IMR-90 (cell line): ENCODE data around the gene ARHGEF10L. TPM values are rescaled to one million over a fixed set of nuclear protein-coding genes. Genes with fewer than 3 reads are reported as not detected.

Experiments used
- ATAC-seq: fragments of 200-7000 bp; cut with Tn5 transposase; 2 replicates; pipeline ENCODE4 v1.9.1; 2020; ENCODE audit warnings: low read depth, mild to moderate bottlenecking, moderate library complexity
- BruUV-seq: library from RNA; stranded (reverse); fragments of 400-500 nt; replicated peaks from 2 replicates; lab custom pipeline; 2021; lab: Mats Ljungman, UMichigan
- CTCF ChIA-PET: fragments of 300-600 bp; formaldehyde crosslinking; extraction: SDS; loops from one replicate; lab custom pipeline; 2021; ENCODE audit warnings: antibody characterized with exemption; lab: Yijun Ruan, JAX
- POLR2A ChIA-PET: fragments of 300-600 bp; sonication (Branson Sonifier 250); formaldehyde crosslinking; loops from one replicate; lab custom pipeline; 2022; ENCODE audit warnings: antibody characterized with exemption; ENCODE audit not compliant: unreplicated experiment; lab: Charles Lee
- DNase-seq: peaks from one replicate; pipeline ENCODE4 v3.0.0; 2013
- H2AFZ ChIP-seq: replicated peaks from 2 replicates; pipeline ENCODE3; 2013; ENCODE audit warnings: low read length, mild to moderate bottlenecking; ENCODE audit not compliant: poor library complexity
- H2AK5ac ChIP-seq: 2 replicates; pipeline ENCODE4 v1.6.1; 2013; ENCODE audit warnings: low read depth, low read length, inconsistent platforms
- H2AK9ac ChIP-seq: replicated peaks from 2 replicates; pipeline ENCODE3; 2013; ENCODE audit warnings: mild to moderate bottlenecking, low read depth, low read length, moderate library complexity; ENCODE audit not compliant: poor library complexity
- H2BK120ac ChIP-seq: 2 replicates; pipeline ENCODE4 v1.6.1; 2013; ENCODE audit warnings: low read depth, low read length, inconsistent platforms
- H2BK15ac ChIP-seq: 3 replicates; pipeline ENCODE4 v1.6.1; 2013; ENCODE audit warnings: low read depth, low read length, inconsistent platforms
- H2BK20ac ChIP-seq: 2 replicates; pipeline ENCODE4 v1.6.1; 2013; ENCODE audit warnings: low read depth, mild to moderate bottlenecking, inconsistent platforms, low read length, moderate library complexity
- H2BK5ac ChIP-seq: 2 replicates; pipeline ENCODE4 v1.6.1; 2013; ENCODE audit warnings: mild to moderate bottlenecking, low read depth, low read length, inconsistent platforms; ENCODE audit not compliant: poor library complexity, severe bottlenecking
- H3K14ac ChIP-seq: replicated peaks from 2 replicates; pipeline ENCODE4 v1.6.1; 2013; ENCODE audit warnings: low read depth, low read length, inconsistent platforms
- H3K18ac ChIP-seq: 2 replicates; pipeline ENCODE4 v1.6.1; 2013; ENCODE audit warnings: low read depth, low read length, control low read depth
- H3K23ac ChIP-seq: 2 replicates; pipeline ENCODE4 v1.6.1; 2013; ENCODE audit warnings: low read depth, low read length, inconsistent platforms
- H3K27ac ChIP-seq: 2 replicates; pipeline ENCODE4 v1.5.1; 2013; ENCODE audit warnings: mild to moderate bottlenecking, control low read depth, low read length; ENCODE audit not compliant: insufficient read depth
- H3K27me3 ChIP-seq: 2 replicates; pipeline ENCODE4 v1.6.1; 2013; ENCODE audit warnings: low read length; ENCODE audit not compliant: control insufficient read depth, insufficient read depth
- H3K36me3 ChIP-seq: 2 replicates; pipeline ENCODE4 v1.6.1; 2013; ENCODE audit warnings: low read length, mixed read lengths; ENCODE audit not compliant: control insufficient read depth, insufficient read depth
- H3K4ac ChIP-seq: 2 replicates; pipeline ENCODE4 v1.6.1; 2013; ENCODE audit warnings: low read depth, low read length, inconsistent platforms
- H3K4me1 ChIP-seq: 2 replicates; pipeline ENCODE4 v1.6.1; 2013; ENCODE audit warnings: low read length, mixed read lengths; ENCODE audit not compliant: control insufficient read depth, insufficient read depth
- H3K4me2 ChIP-seq: 2 replicates; pipeline ENCODE4 v1.6.1; 2013; ENCODE audit warnings: low read depth, mild to moderate bottlenecking, control low read depth, low read length, moderate library complexity
- H3K4me3 ChIP-seq: 2 replicates; pipeline ENCODE4 v1.5.1; 2013; ENCODE audit warnings: low read depth, mild to moderate bottlenecking, control low read depth, low read length, moderate library complexity; ENCODE audit not compliant: insufficient read depth
- H3K56ac ChIP-seq: 2 replicates; pipeline ENCODE4 v1.6.1; 2013; ENCODE audit warnings: low read length, inconsistent platforms; ENCODE audit not compliant: insufficient read depth; ENCODE audit errors: extremely low read depth
- H3K79me1 ChIP-seq, 2 experiments: 2 replicates each; pipeline ENCODE4 v1.6.1; 2013; ENCODE audit warnings: low read length in 2 of 2, inconsistent platforms in 1 of 2, low read depth in 1 of 2
- H3K9ac ChIP-seq: 2 replicates; pipeline ENCODE4 v1.6.1; 2013; ENCODE audit warnings: low read depth, low read length, control low read depth
- H3K9me1 ChIP-seq: 2 replicates; pipeline ENCODE4 v1.6.1; 2013; ENCODE audit warnings: low read length, inconsistent platforms; ENCODE audit not compliant: insufficient read depth
- H3K9me3 ChIP-seq: 2 replicates; pipeline ENCODE4 v1.6.1; 2013; ENCODE audit warnings: low read length; ENCODE audit not compliant: control insufficient read depth, insufficient read depth
- H4K20me1 ChIP-seq: 2 replicates; pipeline ENCODE4 v1.6.1; 2013; ENCODE audit warnings: low read length, inconsistent platforms; ENCODE audit not compliant: insufficient read depth
- H4K5ac ChIP-seq: 2 replicates; pipeline ENCODE4 v1.6.1; 2013; ENCODE audit warnings: mild to moderate bottlenecking, low read depth, low read length, control low read depth
- H4K8ac ChIP-seq, 2 experiments: 2 replicates each; pipeline ENCODE4 v1.6.1; 2013; ENCODE audit warnings: low read depth in 2 of 2, low read length in 2 of 2, control low read depth in 1 of 2, inconsistent platforms in 1 of 2
- H4K91ac ChIP-seq: 2 replicates; pipeline ENCODE4 v1.6.1; 2013; ENCODE audit warnings: low read depth, low read length, inconsistent platforms; ENCODE audit not compliant: insufficient read depth
- BHLHE40 ChIP-seq: fragments of 150-350 bp; IDR thresholded peaks from 2 replicates; pipeline ENCODE4 v1.6.1; 2016; ENCODE audit warnings: mild to moderate bottlenecking, low read depth, low read length
- CHD1 ChIP-seq: IDR thresholded peaks from 2 replicates; pipeline ENCODE4 v1.6.1; 2012; ENCODE audit warnings: low read depth, low read length, improper control_type of control experiment
- CTCF ChIP-seq: conservative IDR thresholded peaks from 2 replicates; pipeline ENCODE4 v1.5.1; 2012; ENCODE audit warnings: mild to moderate bottlenecking, low read depth, low read length, improper control_type of control experiment
- ELK1 ChIP-seq: fragments of 150-350 bp; IDR thresholded peaks from 2 replicates; pipeline ENCODE4 v1.6.1; 2016; ENCODE audit warnings: low read depth, mild to moderate bottlenecking, low read length, moderate library complexity, borderline replicate concordance
- FOS ChIP-seq: fragments of 150-350 bp; IDR thresholded peaks from 2 replicates; pipeline ENCODE4 v1.6.1; 2016; ENCODE audit warnings: low read depth, low read length
- MAZ ChIP-seq: IDR thresholded peaks from 2 replicates; pipeline ENCODE4 v1.6.1; 2012; ENCODE audit warnings: low read depth, mild to moderate bottlenecking, low read length, improper control_type of control experiment, moderate library complexity, borderline replicate concordance
- MXI1 ChIP-seq: IDR thresholded peaks from 2 replicates; pipeline ENCODE4 v1.6.1; 2012; ENCODE audit warnings: low read depth, mild to moderate bottlenecking, low read length, moderate library complexity, borderline replicate concordance
- POLR2A ChIP-seq: IDR thresholded peaks from 2 replicates; pipeline ENCODE4 v1.6.1; 2012; ENCODE audit warnings: mild to moderate bottlenecking, low read depth, low read length
- RAD21 ChIP-seq: IDR thresholded peaks from 2 replicates; pipeline ENCODE4 v1.6.1; 2012; ENCODE audit warnings: low read length, improper control_type of control experiment
- RCOR1 ChIP-seq: IDR thresholded peaks from 2 replicates; pipeline ENCODE4 v1.6.1; 2012; ENCODE audit warnings: mild to moderate bottlenecking, low read length, improper control_type of control experiment; ENCODE audit not compliant: insufficient replicate concordance
- WGBS, 2 experiments: methylation state at CpG; one replicate each; pipeline versions ENCODE4 v1.1.5 to v1.1.7; 2013; ENCODE audit warnings: missing lambda C conversion rate in 2 of 2; ENCODE audit not compliant: insufficient read length in 1 of 2; ENCODE audit errors: extremely low coverage in 2 of 2; 5-methylcytosine and 5-hydroxymethylcytosine counted together
- dilution Hi-C: fragments of 300-500 bp; cut with HindIII; formaldehyde crosslinking; loops from one replicate; pipeline ENCODE4 v1.14.3; 2018; ENCODE audit warnings: low sequenced_read_pairs; ENCODE audit not compliant: unreplicated experiment
- in situ Hi-C: fragments of 300-500 bp; cut with MboI; formaldehyde crosslinking; loops from 3 replicates; pipeline ENCODE4 v1.14.3; 2019; ENCODE audit warnings: low sequenced_read_pairs, inconsistent platforms, mixed read lengths
- intact Hi-C: fragments of 100-400 bp; cut with micrococcal nuclease; formaldehyde crosslinking; loops from 2 replicates; pipeline ENCODE4 v1.10.0; 2022
- polyA plus RNA-seq, 3 experiments: library from polyadenylated mRNA; depleted of rRNA; stranded (reverse); fragments of >200 nt; gene quantifications; 2 replicates each; pipeline ENCODE4 v1.2.3, GENCODE V29; 2012; ENCODE audit warnings: low replicate concordance in 1 of 3
- total RNA-seq: library from RNA; depleted of rRNA; stranded (reverse); fragments of >200 nt; gene quantifications from 2 replicates; pipeline ENCODE4 v1.2.3, GENCODE V29; 2012

The ARHGEF10L gene
- total and polyA plus RNA-seq, 2 of the 4 experiments (the other 2 are of a cell fraction), result 4.8 to 12.4 TPM

GRCh38 chr1:17601643-17602382, 62.3 kb downstream of the ARHGEF10L start:
- in situ Hi-C loops, result no loop called here
- DNase-seq (no peak), ATAC-seq (no peak)
- Histone ChIP-seq H4K8ac (no peak overlapping the region), H3K4me1 (no peaks in the 10 kb centered on the region; the same call in 1 of the 2 replicates), H4K5ac (no peak overlapping the region), H3K56ac (no peak overlapping the region), H3K79me1 (no peaks in the 10 kb centered on the region; a peak in 1 of 4 replicates), H2BK15ac (no peak overlapping the region), H3K14ac (no peak overlapping the region), H2AK5ac (no peak overlapping the region), H3K18ac (no peak overlapping the region), H3K36me3 (no peaks in the 10 kb centered on the region), H2AFZ (no peak overlapping the region), H3K4me2 (no peak overlapping the region), H3K4ac (no peak overlapping the region), H2BK20ac (no peak overlapping the region), H3K4me3 (no peak overlapping the region), H3K27me3 (no peaks in the 10 kb centered on the region), H2AK9ac (no peak overlapping the region), H2BK5ac (no peak overlapping the region), H4K20me1 (no peaks in the 10 kb centered on the region; the same call in 1 of the 2 replicates), H3K9me3 (no peaks in the 10 kb centered on the region), H3K9me1 (peaks cover 5% of the 10 kb centered on the region; the same call in 1 of the 2 replicates), H2BK120ac (no peak overlapping the region), H3K23ac (no peak overlapping the region), H3K27ac (no peak overlapping the region), H4K91ac (no peak overlapping the region), H3K9ac (no peak overlapping the region)
- no peak for TF ChIP-seq MAZ
- no peak for TF ChIP-seq RCOR1
- TF ChIP-seq BHLHE40, result no peak
- no peak for TF ChIP-seq CHD1
- TF ChIP-seq ELK1, result no peak
- TF ChIP-seq RAD21, result no peak
- TF ChIP-seq FOS, result no peak
- no peak for TF ChIP-seq MXI1
- TF ChIP-seq CTCF, result no peak
- TF ChIP-seq POLR2A, result no peak
- no TSS peak for BruUV-seq
- 90% methylated on average over 9 of the region's 17 CpGs; no CpG with 5 or more reads in 1 of the 2 experiments for WGBS, 2 experiments
- dilution Hi-C loops, result no loop called here
- POLR2A ChIA-PET, result no interaction called here
- intact Hi-C loops, result no loop called here
- CTCF ChIA-PET, result no interaction called here
